Umbilical cord (tissue), 2 donors: Measurements from ENCODE around the gene SHLD3. TPM values are rescaled to one million over a fixed set of nuclear protein-coding genes. Genes with fewer than 3 reads are reported as not detected.
"Not testable (repeated sequence)": the region's sequence is repeated elsewhere in the genome, so short reads cannot be mapped to it uniquely, and the experiment has no call there.

ENCODE experiments used
- DNase-seq: peaks from one replicate; pipeline ENCODE4 v3.0.0-alpha.2; 2015; ENCODE audit warnings: low spot score
- total RNA-seq: library from RNA; depleted of rRNA; stranded (reverse); fragments of >200 nt; gene quantifications from one replicate; pipeline ENCODE4 v1.2.3, GENCODE V29; 2014; ENCODE audit warnings: low replicate concordance; ENCODE audit not compliant: insufficient read depth

The SHLD3 gene, protein sequence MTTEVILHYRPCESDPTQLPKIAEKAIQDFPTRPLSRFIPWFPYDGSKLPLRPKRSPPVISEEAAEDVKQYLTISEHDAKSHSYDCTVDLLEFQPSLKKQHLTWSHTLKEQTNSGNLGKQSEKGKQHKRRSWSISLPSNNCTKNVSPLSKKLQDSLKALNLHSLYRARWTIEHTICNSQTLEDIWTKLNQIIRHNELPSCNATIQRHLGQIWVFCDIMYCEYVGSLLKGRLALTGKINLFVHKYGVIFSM
- total RNA-seq: 2.2 TPM

DNA sequence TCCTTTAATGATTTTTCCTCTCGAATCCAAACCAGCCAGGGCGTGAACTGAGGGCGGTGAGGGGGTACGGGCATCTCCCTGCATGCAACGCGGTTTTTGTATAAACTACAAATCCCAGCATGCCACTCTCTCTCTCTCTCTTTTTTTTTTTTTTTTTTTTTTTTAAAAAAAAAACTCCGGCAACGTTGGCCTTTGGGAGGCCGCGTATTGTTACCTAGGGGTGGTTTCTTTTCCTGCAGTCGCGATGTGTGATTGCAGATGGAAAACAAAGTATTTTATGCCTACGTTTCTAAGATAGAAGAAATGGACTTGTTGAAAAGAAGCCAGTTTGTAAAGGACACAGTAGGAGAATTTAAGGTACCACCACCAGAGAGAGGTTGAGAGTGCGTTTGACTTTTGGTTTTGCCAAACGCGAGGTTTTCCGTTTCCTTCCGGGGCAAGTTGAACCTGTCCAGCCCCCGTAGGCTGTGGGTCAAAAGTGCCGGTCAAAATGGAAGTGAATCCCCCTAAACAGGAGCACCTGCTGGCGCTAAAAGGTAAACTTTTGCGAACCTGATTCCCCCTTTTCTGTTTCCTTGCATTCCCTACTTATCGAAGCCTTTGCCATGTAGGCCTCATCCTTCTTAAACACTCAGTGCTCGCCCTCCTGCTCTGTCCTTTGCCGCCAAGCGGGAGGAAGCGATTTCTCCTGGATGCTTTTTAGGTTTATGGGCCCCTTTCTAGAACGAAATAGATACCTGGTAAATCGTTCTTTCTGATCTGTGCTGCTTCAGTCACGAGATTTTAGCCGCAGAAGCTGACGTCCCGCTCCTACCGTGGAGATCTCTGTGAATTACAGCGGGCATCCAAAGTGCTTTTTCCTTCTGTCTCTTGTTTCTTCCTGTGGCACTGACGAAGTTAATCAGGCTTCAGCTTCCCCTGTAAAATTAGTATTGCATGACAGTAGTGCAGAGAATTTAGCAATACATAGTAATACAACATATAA, at the start of gene SHLD3, which contains the start of gene TRAPPC13:
SHLD3 (plus strand) TSS at position 457 of the 985 bp plus-strand sequence. CDS start 4,561 bp downstream, outside the sequence.
TRAPPC13 (plus strand) TSS at position 457 of the 985 bp plus-strand sequence; CDS start at position 491, 34 bp downstream.
- DNase-seq: peak; percentile 97

DNA sequence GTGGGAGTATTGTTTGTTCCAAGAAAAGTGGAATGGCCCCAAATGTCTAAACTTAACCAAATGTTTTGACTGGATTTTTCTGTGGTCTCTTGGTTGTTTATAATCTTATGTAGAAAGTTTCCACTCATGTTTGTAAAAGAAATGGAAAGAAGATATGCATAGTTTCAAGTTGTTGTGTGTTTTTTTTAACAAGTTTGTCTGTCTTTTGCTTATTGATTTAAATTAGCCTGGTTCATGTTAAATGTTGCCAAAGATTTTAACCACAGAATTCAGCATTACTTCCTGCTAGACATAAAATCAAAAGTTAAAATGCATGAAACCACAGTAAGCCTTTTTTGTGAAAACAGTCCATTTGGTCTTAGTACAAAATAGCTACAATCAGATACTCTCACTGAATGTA, 47.7 kb upstream of the SHLD3 start:
- no peak for DNase-seq

DNA sequence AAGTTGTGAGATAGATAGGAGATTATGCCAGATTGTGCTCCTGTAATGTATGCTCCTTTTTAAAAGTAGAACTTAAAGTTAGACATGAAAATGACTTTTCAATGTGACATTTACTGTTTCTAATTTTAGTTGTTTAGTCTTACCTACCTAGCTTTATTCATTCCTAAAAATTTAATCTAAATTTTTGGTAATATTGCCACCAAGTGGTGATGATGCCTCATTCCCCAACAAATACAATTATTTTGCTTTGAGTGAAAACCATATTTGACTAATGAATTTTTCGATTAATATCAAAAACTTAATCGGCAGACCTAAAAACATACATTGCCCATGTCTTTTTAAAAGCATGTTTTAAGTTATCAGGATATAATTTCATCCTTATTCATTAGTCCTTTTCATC, 36.1 kb upstream of the SHLD3 start:
- no peak for DNase-seq

DNA sequence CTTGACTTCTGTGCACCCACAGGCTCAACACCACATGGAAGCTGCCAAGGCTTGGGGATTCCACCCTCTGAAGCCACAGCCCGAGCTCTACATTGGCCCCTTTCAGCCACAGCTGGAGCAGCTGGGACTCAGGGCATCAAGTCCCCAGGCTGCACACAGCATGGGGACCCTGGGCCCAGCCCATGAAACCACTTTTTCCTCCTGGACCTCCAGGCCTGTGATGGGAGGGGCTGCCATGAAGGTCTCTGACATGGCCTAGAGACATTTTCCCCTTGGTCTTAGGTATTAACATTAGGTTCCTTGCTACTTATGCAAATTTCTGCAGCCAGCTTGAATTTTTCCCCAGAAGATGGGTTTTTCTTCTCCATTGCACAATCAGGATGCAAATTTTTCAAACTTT, 23.1 kb upstream of the SHLD3 start:
- not testable (repeated sequence) for DNase-seq

DNA sequence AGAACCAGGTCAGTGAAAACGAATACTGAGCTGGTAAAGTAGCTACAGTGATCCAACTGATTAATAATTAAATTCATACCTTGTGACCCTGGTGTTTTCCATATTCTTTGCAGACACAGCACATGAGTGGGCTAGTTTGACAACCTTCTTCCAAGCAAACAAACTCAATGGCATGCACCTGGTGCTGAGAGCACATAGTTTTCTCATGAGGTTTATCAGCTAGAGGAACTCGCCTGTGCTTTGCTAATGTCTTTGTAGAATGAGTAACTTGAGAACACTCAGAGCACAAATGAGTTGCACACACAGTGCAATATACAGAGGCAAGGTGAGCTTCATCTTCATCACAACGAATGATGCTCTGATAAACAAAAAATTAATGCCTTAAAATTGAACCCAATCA, 13.3 kb upstream of the SHLD3 start:
- DNase-seq: no peak

DNA sequence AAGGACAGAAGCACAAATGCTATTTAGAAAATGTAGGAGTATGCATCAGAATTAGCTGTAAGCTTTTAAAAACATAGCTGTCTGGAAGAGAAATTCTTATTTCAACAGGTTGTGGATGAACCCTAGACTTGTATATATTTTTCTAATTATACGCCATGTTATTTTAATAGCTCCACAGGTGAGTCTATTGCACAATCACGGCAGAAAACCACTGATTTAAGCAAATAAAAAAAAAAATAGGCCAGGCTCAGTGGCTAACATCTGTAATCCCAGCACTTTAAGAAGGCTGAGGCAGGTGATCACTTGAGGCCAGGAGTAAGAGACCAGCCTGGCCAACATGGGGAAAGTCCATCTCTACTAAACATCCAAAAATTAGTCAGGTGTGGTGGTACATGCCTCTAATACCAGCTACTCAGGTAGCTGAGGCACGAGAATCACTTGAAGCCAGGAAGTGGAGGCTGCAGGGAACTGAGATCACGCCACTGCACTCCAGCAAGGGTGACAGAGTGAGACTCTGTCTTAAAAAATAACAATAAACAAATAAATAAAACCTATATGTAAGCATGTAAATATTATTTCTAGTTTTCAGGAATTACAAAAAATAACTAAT, 12.4 kb upstream of the SHLD3 start:
- no peak for DNase-seq

DNA sequence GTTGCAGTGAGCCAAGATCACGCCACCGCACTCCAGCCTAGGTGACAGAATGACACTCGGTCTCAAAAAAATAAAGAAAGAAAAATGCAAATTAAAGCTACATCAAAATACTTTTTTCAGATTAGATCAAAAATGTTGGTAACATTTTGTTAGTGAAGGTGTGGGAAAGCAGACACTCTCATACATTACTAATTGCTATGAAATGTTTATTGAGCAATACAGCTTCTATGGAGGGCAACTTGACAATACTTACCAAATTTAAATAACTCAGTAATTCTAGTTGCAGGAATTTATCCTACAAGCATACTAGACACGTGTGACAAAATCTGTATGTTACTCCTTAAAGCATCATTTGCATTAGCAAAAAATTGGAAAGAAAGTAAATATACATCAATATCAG, 4.8 kb upstream of the SHLD3 start:
- DNase-seq: no peak

DNA sequence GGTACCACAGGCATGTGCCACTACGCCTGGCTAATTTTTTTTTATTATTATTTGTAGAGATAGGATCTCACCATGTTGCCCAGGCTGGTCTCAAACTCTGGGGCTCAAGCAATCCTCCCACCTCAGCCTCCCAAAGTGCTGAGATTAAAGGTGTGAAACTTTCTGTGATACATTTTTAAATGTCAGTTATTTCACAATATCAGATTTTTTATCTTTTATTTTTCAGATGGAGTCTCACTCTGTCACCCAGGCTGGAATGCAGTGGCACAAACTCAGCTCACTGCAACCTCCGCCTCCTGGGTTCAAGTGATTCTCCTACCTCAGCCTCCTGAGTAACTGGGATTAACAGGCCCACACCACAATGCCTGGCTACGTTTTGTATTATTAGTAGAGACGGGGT, 2.9 kb upstream of the SHLD3 start:
- not testable (repeated sequence) for DNase-seq

DNA sequence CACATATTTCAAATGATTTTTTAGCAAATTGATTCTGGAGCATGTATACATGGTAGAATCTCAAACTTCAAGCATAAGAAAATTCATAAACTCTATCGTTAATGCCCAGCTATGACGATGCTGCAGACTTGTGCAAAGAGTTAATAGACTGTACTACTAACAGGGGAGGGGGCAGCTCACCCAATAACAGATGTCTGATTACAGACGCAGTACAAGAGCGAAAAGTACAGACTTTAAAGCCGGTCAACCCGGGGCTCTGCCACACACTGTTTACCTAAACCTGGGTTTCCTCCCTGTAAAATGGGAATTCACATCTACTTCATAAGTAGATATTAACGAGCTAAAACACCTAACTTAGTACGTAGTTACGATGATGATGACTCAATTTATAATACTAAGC, 1.3 kb upstream of the SHLD3 start:
- DNase-seq: no peak

DNA sequence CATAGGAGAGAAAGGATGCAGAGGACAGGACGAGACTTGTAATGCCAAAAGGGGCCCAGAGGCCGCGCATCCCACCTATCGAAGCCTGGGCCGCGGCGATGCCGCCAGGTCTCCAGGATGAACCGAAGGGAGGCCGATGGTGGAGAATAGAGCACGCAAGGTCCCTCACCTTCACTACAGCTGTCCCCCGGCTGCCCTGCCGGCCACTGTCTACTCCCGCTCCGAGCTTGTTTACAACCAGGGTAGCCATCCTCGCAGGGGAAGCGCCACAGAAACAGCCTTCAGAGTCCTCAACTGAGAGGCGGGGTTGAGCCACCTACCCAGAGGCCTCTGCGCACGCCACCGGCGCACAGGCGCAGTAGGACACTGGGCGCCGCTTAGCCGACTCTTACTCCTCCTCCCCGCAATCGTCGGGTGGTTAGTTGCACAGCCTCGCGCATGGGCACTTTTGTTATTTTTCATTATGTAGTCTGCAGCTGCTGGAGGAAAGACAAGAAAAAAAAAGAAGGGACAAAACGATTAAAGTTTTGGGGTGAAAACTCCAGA, 729 bp upstream of the SHLD3 start, which contains the start of gene TRIM23:
TRIM23 (minus strand) TSS at position 309 of the 546 bp plus-strand sequence; CDS start at position 250, 59 bp downstream.
- DNase-seq: peak; percentile 98

DNA sequence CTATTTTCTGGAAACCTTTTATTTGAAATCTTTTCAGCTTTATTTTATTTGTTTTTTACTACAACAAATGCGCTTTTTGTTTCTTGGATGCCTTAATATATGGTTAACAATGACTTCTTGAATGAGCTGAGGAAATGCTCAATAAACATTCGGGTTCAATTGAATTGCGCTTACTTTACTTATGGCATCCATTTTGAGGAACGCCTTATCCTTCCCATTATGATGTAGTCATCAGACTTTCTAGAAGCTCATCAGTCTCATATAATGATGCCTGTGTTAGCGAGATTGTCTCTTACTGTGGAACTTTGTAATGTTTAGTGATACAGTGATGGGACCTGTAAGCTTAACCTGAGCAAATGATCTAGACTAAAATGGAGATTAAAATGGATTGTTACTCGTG, 916 bp downstream of the SHLD3 start:
- DNase-seq: no peak

DNA sequence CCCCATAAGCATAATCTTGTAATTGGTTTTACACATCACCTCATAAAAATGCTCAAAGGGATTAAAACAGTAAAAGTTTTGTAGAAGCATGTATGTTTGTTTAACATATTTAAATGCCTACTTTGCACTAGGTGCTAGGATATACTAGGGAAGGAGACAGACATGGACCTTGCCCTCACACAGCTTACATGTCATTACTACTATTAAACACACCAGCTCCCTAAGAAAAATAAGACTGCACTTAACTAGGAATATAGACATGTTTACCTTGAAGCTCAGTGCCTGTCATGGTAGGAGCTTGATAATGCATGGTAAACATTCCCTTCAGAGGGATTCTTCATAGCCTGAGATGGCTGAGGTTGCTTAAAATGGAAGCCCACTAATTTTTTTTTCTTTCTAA, 6.2 kb downstream of the SHLD3 start:
- DNase-seq: no peak

DNA sequence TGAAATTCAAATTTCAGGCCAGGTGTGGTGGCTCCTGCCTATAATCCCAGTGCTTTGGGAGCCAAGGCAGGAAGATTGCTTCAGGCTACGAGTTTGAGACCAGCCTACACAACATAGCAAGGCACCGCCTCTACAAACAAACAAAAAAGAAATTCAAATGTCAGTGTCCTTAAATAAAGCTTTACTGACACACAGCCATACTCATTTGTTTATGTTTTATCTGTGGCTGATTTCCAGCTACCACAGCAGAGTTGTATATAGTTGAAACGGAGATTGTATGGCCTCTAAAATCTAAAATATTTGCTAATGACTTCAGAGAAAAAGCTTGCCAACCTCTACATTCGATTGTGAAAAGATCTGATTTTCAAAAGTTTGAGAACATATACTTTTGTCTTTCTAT, 15.4 kb downstream of the SHLD3 start:
- DNase-seq: no peak

DNA sequence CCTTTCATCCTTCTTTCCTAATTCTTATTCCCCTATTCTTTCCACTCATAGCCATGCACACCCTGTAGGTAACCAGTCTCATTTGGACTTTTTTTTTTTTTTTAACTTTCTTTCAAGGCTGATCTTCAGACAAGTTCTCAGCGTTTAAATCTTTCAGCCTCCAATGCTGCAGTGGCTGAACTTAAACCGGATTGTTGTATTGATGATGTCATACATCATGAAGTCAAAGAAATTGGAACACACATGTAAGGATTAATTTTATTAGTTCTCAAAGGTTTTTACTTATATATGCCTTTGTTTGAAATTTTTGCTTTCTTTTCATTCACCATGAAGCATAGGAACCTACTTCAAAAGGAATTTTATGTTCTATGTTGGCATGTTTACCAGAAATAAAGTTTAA, 22.1 kb downstream of the SHLD3 start:
- no peak for DNase-seq

DNA sequence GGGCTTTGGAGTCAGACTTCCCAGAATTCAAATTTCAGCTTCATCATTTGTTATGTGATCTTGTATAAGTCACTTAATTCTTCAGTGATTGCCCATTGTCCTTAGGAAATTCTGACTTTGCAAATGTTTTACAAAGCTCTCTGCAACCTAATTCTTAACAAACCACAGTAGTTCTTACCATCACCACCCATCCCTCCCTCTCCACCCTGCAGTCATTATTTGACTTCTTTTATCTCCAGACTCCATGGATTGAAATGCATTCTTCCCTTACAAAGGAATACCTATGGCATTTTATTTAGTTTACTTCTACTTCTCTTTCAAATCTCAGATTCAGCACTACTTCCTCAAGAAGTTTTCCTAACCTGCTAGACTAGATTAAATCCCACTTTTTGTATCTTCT, 23.1 kb downstream of the SHLD3 start:
- DNase-seq: no peak

DNA sequence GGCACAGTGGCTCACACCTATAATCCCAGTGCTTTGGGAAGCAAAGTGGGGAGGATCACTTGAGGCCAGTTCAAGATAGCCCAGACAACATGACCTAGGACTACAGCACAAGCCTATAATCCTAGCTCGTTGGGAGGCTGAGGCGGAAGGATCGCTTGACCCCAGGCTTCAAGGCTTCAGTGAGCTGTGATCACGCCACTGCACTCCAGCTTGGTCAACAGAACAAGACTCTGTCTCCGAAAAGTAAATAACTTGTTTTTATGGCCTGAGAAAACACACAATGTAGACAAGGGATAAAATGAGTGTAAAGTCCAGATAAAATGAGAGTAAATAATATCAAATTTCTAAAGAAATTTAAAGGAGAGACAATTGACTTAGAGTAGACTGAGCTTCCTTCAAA, 26.3 kb downstream of the SHLD3 start:
- DNase-seq: no peak

DNA sequence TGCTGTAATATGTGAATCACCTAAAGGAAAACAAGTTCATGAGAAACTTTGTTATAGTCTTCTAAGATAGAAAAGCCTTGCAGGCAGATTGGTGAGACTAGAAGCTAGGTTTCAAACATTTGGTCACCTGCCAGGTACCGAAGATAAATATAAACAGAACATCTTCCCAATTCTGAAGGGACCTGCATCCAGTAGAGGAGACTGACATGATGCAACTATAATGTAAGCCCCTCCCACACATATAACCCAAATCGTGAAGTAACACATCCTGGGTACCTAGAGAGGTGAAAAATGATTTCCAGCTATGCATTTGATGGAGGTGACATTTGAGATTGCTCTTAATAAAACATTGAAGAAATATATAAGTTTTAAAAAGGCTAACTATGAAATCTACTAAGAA, 29.9 kb downstream of the SHLD3 start:
- no peak for DNase-seq

DNA sequence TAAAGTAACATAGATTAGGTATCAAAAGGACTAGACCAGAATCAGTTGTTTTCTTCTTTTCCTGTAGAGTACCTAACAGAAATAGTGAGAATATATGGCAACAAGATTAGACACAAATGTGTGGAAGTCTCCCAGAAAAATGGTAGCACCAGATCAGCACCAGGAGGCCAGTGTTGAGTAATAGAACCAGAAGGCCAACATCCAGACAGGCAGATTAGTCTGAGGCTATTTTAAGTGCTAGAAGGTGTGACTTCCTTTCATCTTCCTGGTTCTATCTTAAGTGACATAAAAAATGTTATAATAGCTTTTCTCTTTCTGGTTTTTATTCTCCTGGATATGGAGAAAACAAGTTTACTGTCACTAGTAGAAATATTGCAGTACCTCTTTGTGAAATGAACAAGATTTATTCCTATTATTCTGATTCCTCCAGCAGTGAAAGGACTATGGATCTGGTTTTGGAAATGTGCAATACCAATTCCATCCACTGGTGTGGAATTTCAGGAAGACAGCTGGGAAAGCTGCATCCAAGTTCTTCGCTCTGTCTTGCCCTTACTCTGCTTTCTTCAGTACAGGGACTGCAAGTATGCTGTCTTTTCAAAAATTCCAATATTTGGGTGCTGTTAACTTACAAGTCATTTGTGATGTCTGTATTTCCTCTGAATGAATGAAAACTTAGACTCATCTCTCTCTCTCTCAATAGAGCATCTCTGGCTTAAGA, 39.1 kb downstream of the SHLD3 start:
- DNase-seq: no peak

DNA sequence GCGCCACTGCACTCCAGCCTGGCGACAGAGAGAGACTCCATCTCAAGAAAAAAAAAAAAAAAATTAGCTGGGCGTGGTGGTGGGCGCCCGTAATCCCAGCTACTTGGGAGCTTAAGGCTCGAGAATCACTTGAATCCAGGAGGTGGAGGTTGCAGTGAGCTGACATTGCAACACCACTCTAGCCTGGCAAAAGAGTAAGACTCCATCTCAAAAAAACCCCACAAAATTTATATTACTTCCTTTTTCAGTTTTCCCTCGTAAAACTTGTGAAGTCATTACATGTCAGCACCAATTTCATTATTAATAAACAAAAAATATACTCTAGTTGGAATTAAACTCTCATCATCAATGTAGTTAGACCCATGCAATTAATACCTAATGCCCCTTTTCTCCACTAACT, 43.9 kb downstream of the SHLD3 start:
- DNase-seq: no peak

DNA sequence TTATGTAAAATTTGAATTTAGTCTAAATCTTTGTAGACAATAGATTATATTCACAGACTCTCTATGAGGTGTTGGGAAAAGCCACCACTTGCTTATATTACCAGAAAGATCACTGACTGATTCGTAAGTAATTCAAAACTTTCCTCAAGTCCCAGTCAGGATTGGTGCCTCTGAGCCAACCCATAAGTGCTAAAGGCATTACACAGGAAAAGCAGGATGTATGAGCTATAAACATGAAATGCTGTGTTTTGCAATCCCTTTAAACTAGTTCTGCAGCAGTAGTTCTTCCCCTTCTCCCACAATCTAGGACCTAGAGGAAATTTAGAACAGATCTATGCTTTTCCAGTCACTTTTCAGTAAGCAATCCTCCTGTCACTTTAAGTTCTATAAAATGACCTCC, 48.0 kb downstream of the SHLD3 start:
- DNase-seq: peak; percentile 52

DNA sequence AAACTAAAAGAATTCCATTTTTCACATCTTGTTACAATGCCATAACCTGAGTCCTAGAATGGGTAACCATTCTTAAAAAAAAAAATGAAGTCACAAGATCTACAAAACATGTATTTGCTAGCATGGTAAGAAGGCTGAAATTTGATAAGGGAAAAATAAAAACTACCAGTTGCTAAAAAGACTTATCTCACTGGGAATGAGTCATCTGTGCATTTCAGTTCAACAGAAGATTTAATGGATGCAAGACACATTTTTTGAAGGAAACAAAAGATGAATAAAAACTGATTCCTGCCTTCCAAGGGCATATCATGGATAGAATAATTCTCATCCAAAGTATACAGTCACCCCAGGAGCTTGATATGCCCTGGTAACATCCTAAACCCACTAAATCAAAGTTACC, 49.9 kb downstream of the SHLD3 start:
- peak; percentile 3 for DNase-seq
